Effector CD8-positive, alpha-beta T cell (primary cell): ENCODE results near the gene FNIP2.
"Not testable (repeated sequence)": the region's sequence is repeated elsewhere in the genome, so short reads cannot be mapped to it uniquely, and the experiment has no call there.

ENCODE experiments used
- DNase-seq: peaks from one replicate; lab custom pipeline; 2025; lab: John Stamatoyannopoulos, UW

The FNIP2 gene

GRCh38 chr4:158912806-158913205 is 144.0 kb downstream of the FNIP2 start:
- DNase-seq = no peak

GRCh38 chr4:158913766-158914165 is 144.9 kb downstream of the FNIP2 start:
- DNase-seq = no peak

- DNase-seq = no peak
These were observed 145.4 kb downstream of the FNIP2 start for GRCh38 chr4:158914218-158914617.

- no peak for DNase-seq
These were observed 146.9 kb downstream of the FNIP2 start for GRCh38 chr4:158915683-158916241.

- not testable (repeated sequence) for DNase-seq
These were observed 151.7 kb downstream of the FNIP2 start for GRCh38 chr4:158920452-158920996.

- DNase-seq = not testable (repeated sequence)
These were observed 158.9 kb downstream of the FNIP2 start for GRCh38 chr4:158927774-158928173.

- no peak for DNase-seq
These were observed 161.3 kb downstream of the FNIP2 start for GRCh38 chr4:158929939-158930638.

- no peak for DNase-seq
These were observed 161.8 kb downstream of the FNIP2 start for GRCh38 chr4:158930639-158930972.

GRCh38 chr4:158933236-158933635 is 164.4 kb downstream of the FNIP2 start:
- DNase-seq = no peak

GRCh38 chr4:158934996-158935669 is 166.3 kb downstream of the FNIP2 start:
- no peak for DNase-seq

GRCh38 chr4:158936238-158936637 is 167.4 kb downstream of the FNIP2 start:
- no peak for DNase-seq

- no peak for DNase-seq
These were observed 169.6 kb downstream of the FNIP2 start for GRCh38 chr4:158938220-158939044.

- DNase-seq = no peak
These were observed 171.4 kb downstream of the FNIP2 start for GRCh38 chr4:158940271-158940670.

- DNase-seq = no peak
These were observed 172.5 kb downstream of the FNIP2 start for GRCh38 chr4:158941321-158941720.

- DNase-seq = no peak
These were observed 173.1 kb downstream of the FNIP2 start for GRCh38 chr4:158941895-158942294.

- no peak for DNase-seq
These were observed 176.8 kb downstream of the FNIP2 start for GRCh38 chr4:158945529-158946108.

GRCh38 chr4:158946825-158947224 is 178.0 kb downstream of the FNIP2 start:
- no peak for DNase-seq

- no peak for DNase-seq
These were observed 179.2 kb downstream of the FNIP2 start for GRCh38 chr4:158948071-158948470.

- DNase-seq = no peak
These were observed 180.3 kb downstream of the FNIP2 start for GRCh38 chr4:158949099-158949498.

GRCh38 chr4:158952221-158952774 is 183.5 kb downstream of the FNIP2 start:
- not testable (repeated sequence) for DNase-seq

GRCh38 chr4:158956345-158956744 is 187.5 kb downstream of the FNIP2 start:
- DNase-seq = not testable (repeated sequence)
